Renal cortex interstitium (tissue), 11 donors: Measurements from ENCODE around the gene SPINT1. TPM values are rescaled to one million over a fixed set of nuclear protein-coding genes. Genes with fewer than 3 reads are reported as not detected.

ENCODE experiments used
- DNase-seq, 11 donors: peaks; one replicate each; pipeline ENCODE4 v3.0.0-alpha.2; 2013; ENCODE audit warnings: low read depth in 9 of 11, low spot score in 4 of 11; ENCODE audit errors: extremely low read depth in 1 of 11
- polyA plus RNA-seq, 3 donors: library from polyadenylated mRNA; unstranded; fragments of 120-200 nt; gene quantifications; one replicate each; pipeline ENCODE4 v1.2.1, GENCODE V29; 2013; ENCODE audit not compliant: insufficient read length in 3 of 3

SPINT1 gene
- polyA plus RNA-seq, 3 donors: 51.5 to 76.8 (median 67.8) TPM

GRCh38 chr15:40877694-40878093 lies 33.8 kb downstream of the SPINT1 start:
- DNase-seq: no peak

GRCh38 chr15:40878785-40879184 lies 34.9 kb downstream of the SPINT1 start:
- DNase-seq: no peak

GRCh38 chr15:40879609-40880008 lies 35.8 kb downstream of the SPINT1 start:
- no peak for DNase-seq

GRCh38 chr15:40881351-40881750 lies 37.5 kb downstream of the SPINT1 start:
- DNase-seq: no peak

- no peak for DNase-seq
Measured at GRCh38 chr15:40886586-40886985, 42.7 kb downstream of the SPINT1 start.

GRCh38 chr15:40889112-40889511 lies 45.3 kb downstream of the SPINT1 start:
- DNase-seq: no peak

GRCh38 chr15:40891138-40891537 lies 47.3 kb downstream of the SPINT1 start:
- no peak for DNase-seq

GRCh38 chr15:40891810-40892446 lies 48.1 kb downstream of the SPINT1 start:
- DNase-seq: no peak

- no peak for DNase-seq
Measured at GRCh38 chr15:40892447-40893012, 48.7 kb downstream of the SPINT1 start.

GRCh38 chr15:40893019-40893670 lies 49.3 kb downstream of the SPINT1 start:
- no peak for DNase-seq

- peak; percentile 90 to 98 (median 96) for DNase-seq
Measured at GRCh38 chr15:40893733-40894680, 50.2 kb downstream of the SPINT1 start, which contains the start of gene VPS18. Gene VPS18, plus strand, starts transcription at chr15:40894450. Its CDS starts 319 bp downstream, at chr15:40894769.

GRCh38 chr15:40894681-40895448 lies 51.0 kb downstream of the SPINT1 start:
- peak in 1 of 11 donors; percentile 63 for DNase-seq

GRCh38 chr15:40899536-40900207 lies 55.8 kb downstream of the SPINT1 start:
- no peak for DNase-seq

- no peak for DNase-seq
Measured at GRCh38 chr15:40900256-40901052, 56.6 kb downstream of the SPINT1 start.

- DNase-seq: no peak
Measured at GRCh38 chr15:40901053-40901443, 57.2 kb downstream of the SPINT1 start.

- DNase-seq: no peak
Measured at GRCh38 chr15:40902605-40903561, 59.0 kb downstream of the SPINT1 start.
